GM19463 (cell line): ENCODE results near the gene ARHGEF12.
A peak's percentile ranks its signal among the peaks of the same experiment; 100 is the strongest.
"Not testable (repeated sequence)": the region's sequence is repeated elsewhere in the genome, so short reads cannot be mapped to it uniquely, and the experiment has no call there.

Experiments used
- ATAC-seq: cut with Tn5 transposase; IDR thresholded peaks from one replicate; pipeline ENCODE4 v1.9.1; 2021; ENCODE audit warnings: mild to moderate bottlenecking, moderate library complexity; ENCODE audit not compliant: unreplicated experiment

ARHGEF12 gene

GRCh38 chr11:120482149-120482548, 145.9 kb downstream of the ARHGEF12 start:
- no peak for ATAC-seq

DNA sequence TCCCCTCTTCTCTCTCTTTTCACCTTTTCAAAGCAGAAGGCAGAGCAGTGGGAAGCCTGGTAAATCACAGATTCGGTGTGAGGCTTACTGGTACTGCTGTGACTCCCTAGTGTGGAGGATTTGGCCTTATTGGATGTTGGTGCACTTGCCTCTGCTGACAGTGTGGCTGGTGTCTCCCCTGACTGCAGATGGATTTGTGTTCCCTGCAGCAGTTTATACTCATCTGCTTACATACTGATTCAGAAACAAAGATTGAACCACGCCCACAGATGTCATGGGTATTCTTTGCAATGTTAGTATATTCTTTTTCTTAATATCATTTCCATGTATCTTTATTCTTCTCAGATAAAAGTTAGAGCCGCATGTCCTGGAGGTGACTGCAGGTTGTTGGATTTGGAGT, 148.5 kb downstream of the ARHGEF12 start:
- ATAC-seq: no peak

DNA sequence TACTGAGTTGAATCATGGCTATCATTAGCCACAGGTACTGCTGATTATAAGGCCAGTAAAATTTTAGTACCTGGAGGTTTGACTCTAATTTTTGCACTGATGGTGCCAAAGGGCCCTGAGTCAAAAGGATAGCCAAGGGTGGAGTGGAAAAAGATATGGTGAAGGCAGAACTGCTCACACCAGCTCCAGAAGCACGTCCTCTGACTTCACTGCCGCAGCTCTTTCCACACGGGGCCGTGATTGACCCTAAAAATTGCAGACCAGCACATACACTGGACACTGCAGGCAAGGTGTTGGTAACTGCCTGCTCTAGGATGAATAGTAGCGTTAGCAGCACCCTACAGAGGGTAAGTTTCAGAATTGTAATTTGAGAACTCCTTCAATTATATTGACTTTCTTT, 149.9 kb downstream of the ARHGEF12 start:
- no peak for ATAC-seq

- ATAC-seq: no peak
Measured at GRCh38 chr11:120489799-120490198, 153.6 kb downstream of the ARHGEF12 start.

GRCh38 chr11:120492486-120492885, 156.3 kb downstream of the ARHGEF12 start:
- ATAC-seq: no peak

DNA sequence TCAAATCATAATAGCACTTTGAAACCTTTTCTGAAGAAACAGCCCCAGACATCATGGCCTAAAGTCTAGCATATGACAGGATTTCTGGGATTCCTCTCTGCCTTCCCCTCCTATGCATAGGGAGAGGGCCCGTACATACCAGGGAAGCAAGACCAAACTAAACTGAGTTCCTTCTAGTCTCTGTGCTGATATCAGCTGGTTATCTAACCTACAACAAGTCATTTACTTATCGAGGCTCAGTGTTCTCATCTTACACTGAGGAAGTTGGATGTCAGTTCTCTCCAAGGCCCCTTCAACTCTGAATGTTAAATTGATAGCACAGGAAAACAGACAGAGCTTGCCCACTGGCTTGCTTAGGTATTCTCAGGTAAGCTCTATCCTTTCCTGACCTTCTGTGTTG, 158.4 kb downstream of the ARHGEF12 start:
- ATAC-seq: no peak

DNA sequence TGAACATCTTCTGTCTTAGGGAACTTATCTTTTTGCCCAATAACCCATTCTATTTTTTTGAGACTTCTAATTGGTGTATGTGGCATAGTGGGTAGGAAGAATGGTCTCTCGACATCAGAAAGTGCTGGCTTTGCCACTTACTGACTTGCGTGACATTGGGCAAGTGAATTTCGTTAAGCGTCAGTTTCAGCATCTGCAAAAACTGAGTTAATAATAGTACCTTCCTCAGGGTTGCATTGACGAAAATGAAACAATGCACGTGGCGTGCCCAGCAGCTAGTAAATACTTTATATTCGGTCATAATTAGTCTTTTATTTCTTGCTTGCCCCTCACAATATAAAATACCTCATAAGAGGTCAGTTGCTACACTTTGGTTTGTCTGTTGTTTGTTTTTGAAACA, 162.9 kb downstream of the ARHGEF12 start:
- no peak for ATAC-seq

DNA sequence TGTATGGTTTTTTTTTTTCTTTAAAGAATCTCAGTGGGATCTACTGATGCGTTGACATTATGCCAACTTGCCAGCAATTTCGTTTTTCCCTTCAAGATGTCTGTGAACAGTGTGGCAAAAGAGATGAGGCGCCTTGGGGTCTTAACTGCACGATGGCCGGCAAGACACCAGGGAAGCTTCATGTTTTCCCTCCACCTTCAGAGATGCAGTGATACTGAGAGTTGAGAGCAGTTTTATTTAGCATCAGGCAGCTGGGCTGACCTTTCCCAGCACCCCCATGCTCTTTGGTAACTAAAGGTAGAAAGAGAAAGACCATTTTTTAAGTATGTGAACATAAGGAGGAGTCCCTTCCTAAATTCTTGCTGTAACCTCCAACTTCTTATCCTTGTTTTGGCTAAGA, 163.6 kb downstream of the ARHGEF12 start:
- ATAC-seq: no peak

- no peak for ATAC-seq
Measured at GRCh38 chr11:120500414-120501071, 164.3 kb downstream of the ARHGEF12 start.

GRCh38 chr11:120501440-120501839, 165.2 kb downstream of the ARHGEF12 start:
- no peak for ATAC-seq

- ATAC-seq: no peak
Measured at GRCh38 chr11:120501976-120502755, 166.0 kb downstream of the ARHGEF12 start.

- not testable (repeated sequence) for ATAC-seq
Measured at GRCh38 chr11:120503529-120503928, 167.3 kb downstream of the ARHGEF12 start.

GRCh38 chr11:120505801-120506425, 169.7 kb downstream of the ARHGEF12 start:
- no peak for ATAC-seq

DNA sequence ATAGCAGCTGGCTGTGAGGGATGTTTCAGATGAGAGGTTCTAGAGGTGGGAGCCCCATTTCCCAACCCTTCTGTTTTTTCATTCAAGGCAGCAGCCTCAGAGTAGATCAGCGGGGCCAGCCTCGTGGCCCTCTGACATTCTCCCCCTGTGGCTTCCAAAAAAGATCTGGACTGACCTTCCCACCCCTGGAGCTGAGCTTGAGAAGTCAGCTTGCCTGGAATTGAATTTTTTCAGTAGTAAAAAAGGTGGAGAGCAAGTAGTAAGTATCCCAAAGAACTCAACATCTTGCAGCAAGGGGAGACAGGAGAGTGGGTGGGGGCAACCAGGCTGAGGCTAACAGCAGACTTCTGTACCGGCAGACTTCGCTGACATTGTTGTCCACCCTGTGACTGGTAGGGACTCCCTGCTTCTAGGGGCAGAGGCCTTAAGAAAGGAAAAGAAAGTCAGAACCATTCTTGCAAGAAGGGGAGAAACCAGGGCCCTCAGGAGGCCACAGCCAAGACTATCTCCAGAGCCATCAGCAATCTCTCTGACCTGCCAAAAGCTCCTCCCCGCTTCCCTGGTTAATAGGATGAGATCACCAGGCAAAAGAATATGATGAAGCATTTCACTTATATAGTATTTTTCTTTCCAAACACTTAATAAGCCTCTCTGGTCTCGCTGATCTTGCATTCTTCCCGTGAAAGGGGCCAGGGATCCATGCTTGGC, 173.3 kb downstream of the ARHGEF12 start:
- no peak for ATAC-seq

DNA sequence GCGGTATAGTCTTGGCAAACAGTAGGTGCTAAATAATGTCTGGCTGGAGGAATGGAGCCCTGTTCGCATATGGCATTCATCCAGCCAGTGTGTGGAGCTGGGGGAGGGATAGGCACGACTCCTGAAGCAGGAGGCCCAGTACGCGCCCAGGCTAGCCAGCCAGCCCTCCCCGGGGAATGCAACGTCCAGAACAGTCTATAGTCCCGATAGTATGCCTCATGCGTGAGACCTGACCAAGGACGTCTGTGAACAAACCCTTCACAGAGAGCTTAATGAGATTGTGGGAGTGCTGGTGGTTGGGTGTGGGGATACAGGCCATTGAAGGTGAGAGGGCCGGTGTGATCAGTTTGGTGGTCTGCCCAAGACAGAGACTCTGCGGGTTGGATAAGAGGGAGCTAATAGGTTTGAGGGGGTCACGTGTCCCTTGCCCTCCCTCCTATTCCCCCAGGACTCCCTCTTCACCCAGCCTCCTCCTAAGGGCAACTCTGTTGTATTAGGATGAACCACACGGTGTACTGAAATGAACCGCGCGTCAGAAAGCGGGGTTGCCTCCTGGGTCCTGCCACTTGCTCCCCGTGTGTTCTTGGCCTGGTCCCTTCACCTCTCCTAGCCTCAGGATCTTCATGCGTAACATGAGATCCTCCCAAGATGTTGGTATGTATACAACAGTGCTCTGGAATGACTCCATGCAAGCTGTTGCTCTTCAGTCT, 174.3 kb downstream of the ARHGEF12 start:
- ATAC-seq: no peak

GRCh38 chr11:120511116-120511819, 175.1 kb downstream of the ARHGEF12 start, which contains the start of gene GRIK4:
Gene GRIK4 (plus strand): TSS chr11:120511748. CDS start chr11:120660319, 148,571 bp downstream.
- peak; percentile 93 for ATAC-seq

DNA sequence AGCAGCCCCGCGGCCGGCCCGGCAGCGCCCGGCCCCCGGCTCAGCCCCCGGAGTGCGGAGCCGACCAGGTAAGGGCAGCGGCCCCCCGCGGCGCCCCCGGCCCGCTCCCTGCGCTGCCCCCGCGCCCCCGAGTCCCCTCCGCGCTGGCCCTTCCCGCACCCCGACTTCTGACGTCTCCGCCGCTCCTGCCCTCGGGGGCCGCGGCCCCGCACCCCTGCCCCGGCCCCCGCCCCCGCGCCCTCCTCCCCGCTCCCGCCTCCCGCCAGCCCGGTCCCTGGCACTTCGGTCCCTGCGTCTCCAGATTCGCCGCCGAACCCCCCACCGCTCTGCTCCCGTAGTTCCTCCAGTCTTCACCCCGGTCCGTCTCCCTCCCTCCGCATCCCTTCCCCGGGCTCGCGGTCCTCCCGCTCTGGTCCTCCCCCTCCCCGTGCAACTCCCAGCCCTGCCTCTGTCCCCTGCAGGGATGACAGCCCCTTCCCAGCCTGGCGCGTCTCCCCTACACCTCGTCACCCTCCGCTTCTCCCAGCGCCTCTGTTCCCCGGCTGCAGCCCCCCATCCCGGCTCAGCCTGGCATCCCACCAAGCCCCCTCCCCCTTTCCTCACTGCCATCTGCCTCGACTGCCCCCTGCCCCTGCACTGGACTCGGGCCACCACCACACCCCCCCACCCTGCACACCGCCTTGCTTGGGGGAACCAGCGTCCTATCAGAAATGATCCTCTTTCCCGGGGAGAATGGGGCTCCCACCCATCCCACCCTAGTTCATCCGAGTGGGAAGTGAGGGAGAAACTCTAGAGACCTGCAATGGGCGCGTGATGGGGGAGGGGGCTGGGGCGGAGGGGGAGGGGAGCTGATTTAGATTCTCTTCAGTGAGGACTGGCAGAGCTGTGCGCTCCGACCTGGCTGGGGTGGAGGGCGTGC, 175.9 kb downstream of the ARHGEF12 start:
- ATAC-seq: no peak

DNA sequence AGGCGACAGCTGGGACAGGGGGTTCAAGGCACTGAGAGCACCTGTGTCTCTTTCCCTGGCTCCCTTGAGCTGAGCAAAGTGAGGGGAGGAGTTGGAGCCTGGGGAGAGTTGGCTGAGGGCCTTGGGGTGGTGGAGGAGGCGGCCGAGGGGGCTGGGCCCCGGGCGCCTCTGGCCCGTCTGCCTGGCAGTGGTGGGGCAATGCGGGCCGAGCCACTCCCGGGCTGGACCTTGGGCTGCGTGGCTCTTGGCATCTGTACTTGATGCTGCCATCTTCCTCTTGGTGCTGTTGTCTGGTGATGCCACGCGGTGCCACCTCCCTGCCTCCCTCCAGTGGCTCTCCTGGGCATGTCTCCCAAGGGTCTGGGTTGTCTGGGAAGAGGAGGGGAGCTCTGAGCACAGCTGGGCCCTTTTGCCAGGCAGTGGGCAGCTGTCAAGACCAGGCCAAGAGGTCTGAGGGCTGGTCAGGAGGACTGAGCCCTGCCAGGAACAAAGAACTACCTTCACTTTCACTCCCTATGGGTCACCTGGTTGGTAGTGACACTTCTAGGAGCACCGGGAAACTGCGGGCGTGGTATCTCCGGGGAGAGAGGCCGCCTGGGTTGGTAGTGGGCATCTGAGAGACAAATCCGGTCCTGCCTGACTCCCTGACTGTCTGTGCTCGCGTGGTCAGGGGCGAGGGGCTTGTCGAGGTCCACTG, 176.7 kb downstream of the ARHGEF12 start:
- ATAC-seq: no peak
